Mucosa of descending colon (tissue), 3 donors: ENCODE results near the gene RNPS1. TPM values are rescaled to one million over a fixed set of nuclear protein-coding genes. Genes with fewer than 3 reads are reported as not detected.

Experiments used
- ATAC-seq: fragments of 200-7000 bp; cut with Tn5 transposase; one replicate; pipeline ENCODE4 v1.9.1; 2020; ENCODE audit warnings: mild to moderate bottlenecking, moderate library complexity
- DNase-seq, 3 donors: peaks; one replicate each; pipeline ENCODE4 v3.0.0-alpha.2; 2020
- H3K36me3 ChIP-seq: fragments of 200-600 bp; one replicate; pipeline ENCODE4 v1.8.0; 2021; ENCODE audit warnings: low read depth, mild to moderate bottlenecking
- H3K4me1 ChIP-seq: fragments of 200-600 bp; one replicate; pipeline ENCODE4 v1.8.0; 2021; ENCODE audit warnings: low read depth, mild to moderate bottlenecking
- H3K4me3 ChIP-seq: fragments of 200-600 bp; one replicate; pipeline ENCODE4 v1.8.0; 2021; ENCODE audit warnings: mild to moderate bottlenecking
- H3K9me3 ChIP-seq: fragments of 200-600 bp; one replicate; pipeline ENCODE4 v1.8.0; 2021; ENCODE audit warnings: mild to moderate bottlenecking
- CTCF ChIP-seq: fragments of 200-600 bp; IDR thresholded peaks from one replicate; pipeline ENCODE4 v1.8.0; 2022; ENCODE audit warnings: antibody characterized with exemption, mild to moderate bottlenecking
- intact Hi-C, 2 donors: fragments of 100-400 bp; cut with DNase I in 1 of 2; cut with micrococcal nuclease in 1 of 2; formaldehyde crosslinking; loops; one replicate each; pipeline versions ENCODE4 v1.11.0 to v1.11.1; 2022; cut with DNase I, micrococcal nuclease
- total RNA-seq, 3 donors: library from RNA; stranded (reverse); fragmentation: NEBNext Ultra II Directional in 2 of 3; extraction: Animal tissue kit (Norgen Biotek cat#: 25700) in 2 of 3; gene quantifications; one replicate each; pipeline versions ENCODE4 v1.2.1 to v1.2.4, GENCODE V29; 2021 to 2023
- donor health status: DM: no; HTN: no; CAD: no; lungs with moderate emphysema.
- donor health status: DM: no; HTN: no; CAD: no.
- donor health status: DM: no; HTN: yes; CAD: no.

RNPS1 gene
- total RNA-seq, 3 donors from 2014 or later: 125 to 144 (median 125) TPM

GRCh38 chr16:2275476-2276367 is 7.8 kb upstream of the RNPS1 start:
- no peak for TF ChIP-seq CTCF
- no peak for DNase-seq
- H3K4me3 ChIP-seq: no peak overlapping the region
- no peaks in the 10 kb centered on the region for H3K4me1 ChIP-seq
- intact Hi-C loops: no loop called here
- H3K36me3 ChIP-seq: no peaks in the 10 kb centered on the region
- H3K9me3 ChIP-seq: no peaks in the 10 kb centered on the region
- no peak for ATAC-seq

GRCh38 chr16:2273931-2274330 is 6.0 kb upstream of the RNPS1 start:
- DNase-seq: no peak
- H3K4me1 ChIP-seq: peaks cover 9% of the 10 kb centered on the region
- intact Hi-C loops: no loop called here
- no peak overlapping the region for H3K4me3 ChIP-seq
- no peak for TF ChIP-seq CTCF
- no peaks in the 10 kb centered on the region for H3K36me3 ChIP-seq
- no peaks in the 10 kb centered on the region for H3K9me3 ChIP-seq
- no peak for ATAC-seq

GRCh38 chr16:2273484-2273883 is 5.6 kb upstream of the RNPS1 start:
- DNase-seq: peak in 1 of 3 donors; percentile 22
- Histone ChIP-seq H3K9me3 (no peaks in the 10 kb centered on the region), H3K36me3 (no peaks in the 10 kb centered on the region), H3K4me3 (no peak overlapping the region), H3K4me1 (peaks cover 9% of the 10 kb centered on the region)
- intact Hi-C loops: no loop called here
- ATAC-seq: no peak
- no peak for TF ChIP-seq CTCF

- intact Hi-C loops: no loop called here
- DNase-seq: peak in 2 of 3 donors; percentile 26 to 52
- peaks cover 10% of the 10 kb centered on the region for H3K4me1 ChIP-seq
- no peaks in the 10 kb centered on the region for H3K9me3 ChIP-seq
- no peak overlapping the region for H3K4me3 ChIP-seq
- ATAC-seq: no peak
- no peak for TF ChIP-seq CTCF
- H3K36me3 ChIP-seq: no peaks in the 10 kb centered on the region
Observed at GRCh38 chr16:2271848-2272461, 4.0 kb upstream of the RNPS1 start.

- Histone ChIP-seq H3K36me3 (no peaks in the 10 kb centered on the region), H3K9me3 (no peaks in the 10 kb centered on the region), H3K4me3 (no peak overlapping the region), H3K4me1 (peaks cover 17% of the 10 kb centered on the region)
- no peak for TF ChIP-seq CTCF
- intact Hi-C loops: no loop called here
- ATAC-seq (no peak), DNase-seq (peak in 1 of 3 donors; percentile 53)
Observed at GRCh38 chr16:2270588-2271470, 2.9 kb upstream of the RNPS1 start.
